K562 (cell line): ENCODE results near the gene FBXO44. TPM values are rescaled to one million over a fixed set of nuclear protein-coding genes. Genes with fewer than 3 reads are reported as not detected.

Experiments
- ARNT ChIP-seq, 2 experiments: fragments of 450-650 bp; IDR thresholded peaks; 2 replicates each; pipeline ENCODE4 v1.6.1; 2016; ENCODE audit warnings: mild to moderate bottlenecking in 1 of 2
- CBX5 ChIP-seq: IDR thresholded peaks from 2 replicates; pipeline ENCODE4 v1.6.1; 2014; ENCODE audit warnings: low read depth, borderline replicate concordance
- HDAC8 ChIP-seq: fragments of 450-650 bp; IDR thresholded peaks from 2 replicates; pipeline ENCODE4 v1.6.1; 2016; ENCODE audit warnings: mild to moderate bottlenecking, missing genetic modification characterization, moderate library complexity, missing compliant biosample characterization
- IFI16 ChIP-seq: fragments of 250-450 bp; sonication (Bioruptor Pico); IDR thresholded peaks from 2 replicates; pipeline ENCODE4 v2.1.2; 2022; ENCODE audit warnings: mild to moderate bottlenecking, inconsistent platforms
- KLF1 ChIP-seq: fragments of 450-650 bp; IDR thresholded peaks from 2 replicates; pipeline ENCODE4 v1.6.1; 2016; ENCODE audit warnings: missing genetic modification characterization, missing compliant biosample characterization
- MCM2 ChIP-seq: fragments of 450-650 bp; IDR thresholded peaks from 2 replicates; pipeline ENCODE4 v1.6.1; 2017; ENCODE audit warnings: low read depth, mild to moderate bottlenecking
- NUFIP1 ChIP-seq: fragments of 450-650 bp; IDR thresholded peaks from 2 replicates; pipeline ENCODE4 v1.6.1; 2018; ENCODE audit not compliant: partially characterized antibody
- OTX1 ChIP-seq: fragments of 450-650 bp; formaldehyde crosslinking; IDR thresholded peaks from 2 replicates; pipeline ENCODE4 v1.4.0; 2022; ENCODE audit warnings: mild to moderate bottlenecking
- POLR2A ChIP-seq: fragments of 450-650 bp; conservative IDR thresholded peaks from 2 replicates; pipeline ENCODE4 v1.6.1; 2016
- RBM22 ChIP-seq: fragments of 200-400 bp; formaldehyde crosslinking; IDR thresholded peaks from 2 replicates; pipeline ENCODE4 v1.6.1; 2018; ENCODE audit warnings: low read length, low read depth; ENCODE audit not compliant: poor library complexity, severe bottlenecking
- SMARCC2 ChIP-seq: fragments of 450-650 bp; IDR thresholded peaks from 2 replicates; pipeline ENCODE4 v1.6.1; 2017; ENCODE audit warnings: antibody characterized with exemption, moderate library complexity, mild to moderate bottlenecking, low read depth
- YBX1 ChIP-seq: fragments of 450-650 bp; IDR thresholded peaks from 2 replicates; pipeline ENCODE4 v1.7.1; 2016; ENCODE audit warnings: mild to moderate bottlenecking
- ZBTB17 ChIP-seq: fragments of 450-650 bp; formaldehyde crosslinking; IDR thresholded peaks from 2 replicates; pipeline ENCODE4 v1.4.0; 2020; ENCODE audit warnings: mild to moderate bottlenecking
- ZNF311 ChIP-seq: fragments of 250-450 bp; sonication (Bioruptor Pico); IDR thresholded peaks from 2 replicates; pipeline ENCODE4 v1.4.0; 2020; ENCODE audit warnings: mild to moderate bottlenecking, moderate library complexity
- ZNF431 ChIP-seq: sonication (generic); formaldehyde crosslinking; IDR thresholded peaks from 2 replicates; pipeline ENCODE4 v1.8.0; 2022; ENCODE audit warnings: mild to moderate bottlenecking, missing genetic modification reagents
- ZNF696 ChIP-seq: fragments of 250-450 bp; sonication (Bioruptor Pico); conservative IDR thresholded peaks from 2 replicates; pipeline ENCODE4 v1.4.0; 2020; ENCODE audit warnings: mild to moderate bottlenecking, moderate library complexity
- polyA plus RNA-seq, 8 experiments: library from polyadenylated mRNA; depleted of rRNA in 4 of 8; stranded (reverse) in 5 of 8; unstranded in 3 of 8; fragments of >200 nt; fragmentation: Nextera tagmentation in 2 of 8; fragmentation: Illumina TruSeq in 1 of 8; extraction: Ambion mirVana in 2 of 8; extraction: Trizol in 1 of 8; gene quantifications; 2 replicates each; pipeline versions ENCODE4 v1.2.1 to v1.2.3, GENCODE V29; 2011 to 2014; ENCODE audit warnings: inconsistent platforms in 1 of 8, missing spikeins in 1 of 8
- total RNA-seq, 7 experiments: library from RNA; depleted of rRNA in 6 of 7; stranded (reverse); fragments of >200 nt in 6 of 7; fragmentation: Illumina TruSeq in 2 of 7; extraction: Trizol in 2 of 7; gene quantifications; 2 replicates each; pipeline versions ENCODE4 v1.2.1 to v1.2.3, GENCODE V29; 2011 to 2021; ENCODE audit warnings: low replicate concordance in 1 of 7
- TF ChIP-seq, protein P1 (sequence below): sonication (generic); formaldehyde crosslinking; IDR thresholded peaks from 2 replicates; pipeline ENCODE4 v1.8.0; 2022; ENCODE audit warnings: mild to moderate bottlenecking, missing genetic modification reagents
- TF ChIP-seq, protein P2 (sequence below): fragments of 450-650 bp; formaldehyde crosslinking; IDR thresholded peaks from 2 replicates; pipeline ENCODE4 v1.4.0; 2020; ENCODE audit warnings: mild to moderate bottlenecking, moderate library complexity
- TF ChIP-seq, protein P3 (sequence below): fragments of 450-650 bp; formaldehyde crosslinking; conservative IDR thresholded peaks from 2 replicates; pipeline ENCODE4 v1.4.0; 2022; ENCODE audit warnings: mild to moderate bottlenecking, missing genetic modification characterization

FBXO44 gene
- total and polyA plus RNA-seq, 9 of the 15 experiments (the other 6 are each of a cell fraction or from before 2014, with no cell fraction given): 0.69 to 20.9 (median 6.7) TPM

DNA sequence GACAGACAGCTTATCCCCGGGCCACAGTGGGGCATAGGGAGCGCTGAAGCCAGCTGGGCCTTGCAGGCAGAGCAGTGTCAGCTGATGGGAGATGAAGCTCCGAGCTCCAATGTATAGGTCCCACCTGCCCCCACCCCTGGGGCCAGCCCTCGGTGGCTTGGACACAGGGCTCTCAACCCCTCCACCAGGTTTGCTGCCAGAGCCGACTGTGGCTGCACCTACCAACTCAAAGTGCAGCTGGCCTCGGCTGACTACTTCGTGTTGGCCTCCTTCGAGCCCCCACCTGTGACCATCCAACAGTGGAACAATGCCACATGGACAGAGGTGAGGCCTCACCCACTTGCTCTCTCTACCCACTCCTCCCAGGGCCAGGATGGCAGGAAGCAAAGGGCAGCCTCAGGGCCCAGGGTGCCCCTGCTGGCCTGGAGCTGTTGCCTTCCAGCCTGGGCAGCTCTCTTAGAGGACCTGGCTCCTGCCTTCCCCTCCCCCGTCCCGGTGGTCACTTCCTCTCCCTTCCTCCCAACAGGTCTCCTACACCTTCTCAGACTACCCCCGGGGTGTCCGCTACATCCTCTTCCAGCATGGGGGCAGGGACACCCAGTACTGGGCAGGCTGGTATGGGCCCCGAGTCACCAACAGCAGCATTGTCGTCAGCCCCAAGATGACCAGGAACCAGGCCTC, 18.6 kb downstream of the FBXO44 start (continued):
- TF ChIP-seq KLF1 (tag) (no peak), MCM2 (no peak), CBX5 (no peak), HDAC8 (tag) (no peak), YBX1 (no peak), POLR2A (0 out of 2 replicates have a peak, but pooled peaks have one; percentile 48), IFI16 (no peak), ZNF696 (no peak), SMARCC2 (no peak), ARNT (IDR thresholded peaks at IDR 0.05) (no peak), ZNF431 (CRISPR knock-in tag) (no peak), OTX1 (CRISPR knock-in tag) (0 out of 2 replicates have a peak, but pooled peaks have one; percentile 4), NUFIP1 (no peak), RBM22 (peak; percentile 24), ZNF311 (CRISPR knock-in tag) (no peak), ZBTB17 (CRISPR knock-in tag) (no peak)
- TF ChIP-seq, protein P1, sequence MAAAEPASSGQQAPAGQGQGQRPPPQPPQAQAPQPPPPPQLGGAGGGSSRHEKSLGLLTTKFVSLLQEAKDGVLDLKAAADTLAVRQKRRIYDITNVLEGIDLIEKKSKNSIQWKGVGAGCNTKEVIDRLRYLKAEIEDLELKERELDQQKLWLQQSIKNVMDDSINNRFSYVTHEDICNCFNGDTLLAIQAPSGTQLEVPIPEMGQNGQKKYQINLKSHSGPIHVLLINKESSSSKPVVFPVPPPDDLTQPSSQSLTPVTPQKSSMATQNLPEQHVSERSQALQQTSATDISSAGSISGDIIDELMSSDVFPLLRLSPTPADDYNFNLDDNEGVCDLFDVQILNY (CRISPR knock-in tag): no peak
- TF ChIP-seq, protein P2, sequence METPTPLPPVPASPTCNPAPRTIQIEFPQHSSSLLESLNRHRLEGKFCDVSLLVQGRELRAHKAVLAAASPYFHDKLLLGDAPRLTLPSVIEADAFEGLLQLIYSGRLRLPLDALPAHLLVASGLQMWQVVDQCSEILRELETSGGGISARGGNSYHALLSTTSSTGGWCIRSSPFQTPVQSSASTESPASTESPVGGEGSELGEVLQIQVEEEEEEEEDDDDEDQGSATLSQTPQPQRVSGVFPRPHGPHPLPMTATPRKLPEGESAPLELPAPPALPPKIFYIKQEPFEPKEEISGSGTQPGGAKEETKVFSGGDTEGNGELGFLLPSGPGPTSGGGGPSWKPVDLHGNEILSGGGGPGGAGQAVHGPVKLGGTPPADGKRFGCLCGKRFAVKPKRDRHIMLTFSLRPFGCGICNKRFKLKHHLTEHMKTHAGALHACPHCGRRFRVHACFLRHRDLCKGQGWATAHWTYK (CRISPR knock-in tag): no peak
- TF ChIP-seq, protein P3, sequence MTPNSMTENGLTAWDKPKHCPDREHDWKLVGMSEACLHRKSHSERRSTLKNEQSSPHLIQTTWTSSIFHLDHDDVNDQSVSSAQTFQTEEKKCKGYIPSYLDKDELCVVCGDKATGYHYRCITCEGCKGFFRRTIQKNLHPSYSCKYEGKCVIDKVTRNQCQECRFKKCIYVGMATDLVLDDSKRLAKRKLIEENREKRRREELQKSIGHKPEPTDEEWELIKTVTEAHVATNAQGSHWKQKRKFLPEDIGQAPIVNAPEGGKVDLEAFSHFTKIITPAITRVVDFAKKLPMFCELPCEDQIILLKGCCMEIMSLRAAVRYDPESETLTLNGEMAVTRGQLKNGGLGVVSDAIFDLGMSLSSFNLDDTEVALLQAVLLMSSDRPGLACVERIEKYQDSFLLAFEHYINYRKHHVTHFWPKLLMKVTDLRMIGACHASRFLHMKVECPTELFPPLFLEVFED: no peak
